Activated CD4-positive, alpha-beta T cell treated with anti-CD3 and anti-CD28 coated beads, Interleukin-2, amount 50 U/mL, for 16 hours (primary cell): ENCODE measurements around the gene KAZN.
A peak's percentile ranks its signal among the peaks of the same experiment; 100 is the strongest.
"Not testable (repeated sequence)": the region's sequence is repeated elsewhere in the genome, so short reads cannot be mapped to it uniquely, and the experiment has no call there.

Experiments
- DNase-seq: peaks from one replicate; pipeline ENCODE4 v3.0.0-alpha.2; 2020

KAZN gene

DNA sequence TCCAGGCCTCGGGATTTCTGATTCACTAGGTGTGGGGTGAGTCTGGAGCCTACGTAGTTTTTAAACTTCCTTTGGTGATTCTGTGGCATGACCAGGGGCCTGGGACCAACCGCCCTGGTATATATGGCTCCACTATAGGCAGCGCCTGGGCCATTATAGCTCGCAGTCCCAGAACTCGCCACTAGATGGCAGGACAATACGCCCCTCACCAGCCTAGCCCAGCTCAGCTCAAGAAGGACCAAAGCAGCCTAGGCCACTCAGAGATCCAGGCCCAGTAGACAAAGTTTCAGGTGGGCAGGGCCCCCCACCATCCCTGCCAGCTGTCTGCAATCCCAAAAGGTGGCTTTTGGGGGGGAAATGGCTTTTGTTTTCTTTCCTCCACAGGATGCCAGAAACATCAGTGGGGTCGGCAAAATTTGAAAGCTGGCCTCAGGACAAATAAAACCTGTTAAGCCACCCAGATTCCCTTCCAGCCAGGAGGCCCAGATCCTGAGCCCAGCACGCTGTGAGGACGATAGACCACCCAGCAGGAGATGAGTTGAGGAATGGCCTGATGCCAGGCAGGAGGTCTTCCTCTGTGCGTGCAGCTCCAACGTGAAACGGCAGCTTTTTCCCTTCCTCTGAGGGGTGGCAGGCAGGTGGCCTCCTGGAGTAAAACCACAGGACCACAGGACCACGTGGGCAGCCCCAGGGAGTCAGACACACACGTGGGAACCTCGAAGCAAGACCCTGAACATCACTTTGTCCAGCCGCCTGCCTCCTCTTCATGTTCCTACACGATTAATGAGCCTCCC lies 530.2 kb downstream of the KAZN start:
- peak; percentile 74 for DNase-seq

DNA sequence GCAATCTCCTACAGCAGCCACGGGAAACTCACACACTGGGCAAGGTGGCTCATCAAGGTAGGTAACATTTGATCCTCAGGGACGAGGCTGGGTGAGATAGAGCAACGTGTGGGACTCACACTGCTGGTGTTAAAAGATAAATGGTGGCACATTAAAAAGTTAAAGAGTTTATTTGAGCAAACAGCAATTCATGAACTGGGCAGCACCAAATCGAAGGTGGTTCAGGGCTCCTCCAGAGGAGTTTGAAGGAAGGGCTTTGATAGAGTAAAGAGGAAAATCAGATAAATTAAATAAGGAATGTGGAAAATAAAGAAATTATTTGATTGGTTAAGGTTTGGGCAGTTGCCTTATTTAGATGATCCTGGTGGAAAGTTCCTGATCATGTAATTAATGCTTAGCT lies 531.5 kb downstream of the KAZN start:
- DNase-seq = no peak

DNA sequence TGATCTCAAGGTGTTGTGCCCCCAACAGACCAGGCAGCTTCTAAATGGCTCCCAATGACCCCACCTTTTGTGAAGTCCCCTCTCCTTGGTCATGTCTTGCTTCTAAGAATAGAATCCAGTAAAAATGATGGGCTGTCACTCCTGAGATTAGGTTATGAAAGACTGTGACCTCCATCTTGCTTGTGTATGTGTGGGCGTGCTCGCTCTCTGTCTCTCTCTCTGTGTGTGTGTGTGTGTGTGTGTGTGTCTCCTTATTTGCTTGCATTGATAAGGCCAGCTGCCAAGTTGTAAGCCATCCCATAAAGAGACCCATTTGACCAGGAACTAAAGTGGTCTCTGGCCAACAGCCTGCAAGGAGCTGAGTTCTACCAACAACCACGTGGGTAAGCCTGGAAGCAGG lies 532.1 kb downstream of the KAZN start:
- no peak for DNase-seq

DNA sequence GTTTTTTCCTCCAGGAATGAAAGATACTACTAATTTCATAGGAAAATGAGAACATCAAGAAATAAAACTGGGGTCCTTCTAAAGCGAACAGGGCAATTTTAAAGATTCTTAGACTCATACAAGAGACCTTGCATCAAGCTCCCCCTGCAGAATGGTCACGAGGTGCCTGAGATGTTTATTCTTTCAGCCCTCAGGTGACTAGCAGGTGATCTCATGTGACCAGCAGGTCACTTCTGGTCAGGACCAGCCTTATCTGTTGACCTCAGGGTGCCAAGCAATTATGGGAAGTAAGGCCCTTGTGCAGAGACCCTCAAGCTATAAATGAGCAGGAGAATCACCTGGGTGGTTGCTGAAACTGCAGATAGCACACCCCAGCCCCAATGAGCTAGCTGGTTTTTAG lies 534.5 kb downstream of the KAZN start:
- DNase-seq = no peak

DNA sequence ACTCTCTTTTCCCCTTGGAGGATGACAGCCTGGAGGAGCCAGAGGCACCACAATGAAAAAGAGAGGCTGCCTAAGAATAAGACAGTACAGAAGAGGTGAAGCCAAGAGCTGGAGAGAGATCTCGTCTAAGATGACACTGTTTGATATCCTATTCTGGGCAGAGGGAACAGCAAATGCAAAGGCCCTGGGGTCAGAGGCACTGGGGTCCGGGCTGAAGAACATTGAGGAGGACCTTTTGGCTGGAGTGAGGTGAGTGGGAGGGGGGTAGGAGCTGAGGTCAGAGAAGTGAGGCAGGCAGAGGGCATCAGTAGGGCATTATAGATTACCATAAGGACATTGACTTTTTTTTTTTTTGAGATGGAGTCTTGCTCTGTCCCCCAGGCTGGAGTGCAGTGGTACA lies 535.8 kb downstream of the KAZN start:
- no peak for DNase-seq

DNA sequence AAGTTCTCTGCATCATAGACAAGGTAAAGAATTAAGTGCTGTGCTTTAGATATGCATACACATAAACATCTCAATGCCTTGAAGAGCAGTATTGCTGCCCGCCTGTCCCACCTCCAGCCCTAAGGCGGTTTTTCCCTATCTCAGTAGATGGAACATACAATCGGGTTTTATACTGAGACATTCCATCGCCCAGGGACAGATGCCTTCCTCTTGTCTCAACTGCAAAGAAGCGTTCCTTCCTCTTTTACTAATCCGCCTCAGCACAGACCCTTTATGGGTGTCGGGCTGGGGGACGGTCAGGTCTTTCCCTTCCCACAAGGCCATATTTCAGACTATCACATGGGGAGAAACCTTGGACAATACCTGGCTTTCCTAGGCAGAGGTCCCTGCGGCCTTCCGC lies 537.1 kb downstream of the KAZN start:
- not testable (repeated sequence) for DNase-seq

DNA sequence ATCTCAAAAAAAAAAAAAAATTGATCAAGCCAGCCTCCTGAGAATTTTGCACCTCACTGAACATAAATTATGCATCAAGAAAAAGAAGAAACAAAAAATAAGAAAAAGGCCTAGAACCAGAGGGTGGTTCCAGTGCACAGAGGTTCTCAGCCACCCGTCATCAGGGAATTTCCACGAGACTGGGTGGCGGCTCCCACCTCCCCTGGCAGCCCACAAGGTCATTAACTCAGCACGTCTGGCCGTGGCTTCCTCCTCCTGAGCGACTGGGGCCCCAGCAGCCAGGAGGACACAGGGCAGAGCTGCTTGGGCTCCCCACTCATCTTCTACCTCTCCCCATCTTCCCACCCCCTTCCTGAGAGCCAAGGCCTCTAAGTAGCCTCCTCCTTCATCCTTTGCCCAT lies 539.3 kb downstream of the KAZN start:
- DNase-seq = no peak

DNA sequence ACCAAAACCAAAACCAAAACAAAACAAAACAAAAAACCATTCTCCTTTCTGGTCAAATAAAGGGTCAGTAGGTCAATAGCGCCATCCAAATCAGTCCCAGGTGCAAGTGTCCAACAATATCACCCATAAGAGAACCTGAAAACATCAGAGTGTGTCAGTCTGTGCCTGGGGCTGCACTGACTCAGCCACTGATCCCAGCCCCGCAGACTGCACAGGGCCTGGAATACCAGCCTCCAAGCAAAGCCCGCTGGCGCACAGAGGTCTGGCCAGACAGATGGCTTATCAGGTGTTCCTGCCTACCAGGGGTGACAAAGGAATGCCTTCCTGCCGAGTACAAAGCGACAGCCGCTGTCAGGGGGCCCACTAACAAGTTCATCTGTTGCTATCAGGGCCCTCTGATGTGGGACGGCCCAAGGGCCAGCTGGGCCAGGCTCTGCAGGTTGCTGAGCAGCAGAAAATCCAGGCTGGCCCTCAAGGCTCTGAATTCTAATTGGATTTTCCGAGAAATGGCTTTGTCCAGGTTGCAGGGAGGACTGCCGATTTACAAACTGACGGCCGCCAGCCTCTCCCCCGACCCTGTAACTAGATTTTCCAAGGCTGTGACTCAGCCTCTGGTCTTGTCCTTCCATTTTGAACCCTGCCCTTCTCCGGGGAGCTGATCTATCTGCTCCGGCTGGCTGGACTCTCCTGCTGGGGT lies 541.3 kb downstream of the KAZN start:
- DNase-seq = no peak

DNA sequence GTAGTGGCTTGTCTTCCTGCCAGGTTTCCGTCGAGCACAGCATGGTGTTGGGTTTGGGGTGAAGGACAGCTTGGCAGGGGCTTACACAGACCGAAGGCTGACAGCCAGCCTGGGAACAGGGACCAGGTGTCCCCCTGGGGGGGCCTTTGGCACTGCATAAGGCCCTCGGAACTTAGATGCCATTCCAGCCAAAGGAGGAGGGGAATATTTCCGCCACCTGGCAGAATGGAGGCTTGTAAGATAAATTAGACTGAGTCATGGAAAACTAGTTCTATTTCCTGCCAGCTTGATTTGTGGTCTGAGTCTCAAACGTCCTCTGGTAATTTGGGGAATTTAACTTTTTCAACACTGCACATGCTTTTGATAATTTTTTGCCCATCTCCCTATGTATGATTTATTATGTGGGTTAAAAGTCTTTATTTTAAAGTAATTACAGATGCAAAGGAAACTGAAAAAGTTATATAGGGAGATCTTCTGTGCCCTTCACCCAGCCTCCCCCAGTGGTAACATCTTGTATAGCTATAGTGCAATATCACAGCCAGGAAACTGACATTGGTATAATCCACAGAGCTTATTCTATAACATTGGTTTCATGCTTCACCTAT lies 543.6 kb downstream of the KAZN start:
- no peak for DNase-seq

DNA sequence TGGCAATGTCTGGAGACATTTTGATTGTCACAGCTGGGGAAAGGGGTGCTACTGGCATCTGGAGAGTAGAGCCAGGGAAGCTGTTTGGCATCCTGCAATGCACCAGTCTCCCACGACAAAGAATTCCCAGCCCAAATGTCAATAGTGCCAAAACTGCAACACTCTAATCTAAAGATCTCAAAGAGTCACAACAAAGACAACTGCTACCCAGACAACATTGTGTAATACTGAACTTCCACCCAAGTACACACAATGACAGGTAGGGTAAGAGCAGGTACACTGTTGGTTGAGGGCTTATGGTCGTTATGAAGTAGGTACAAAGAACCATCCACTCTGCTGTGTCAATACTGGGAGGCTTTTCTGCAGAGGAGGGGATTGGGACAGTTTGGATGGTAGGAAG lies 546.8 kb downstream of the KAZN start:
- no peak for DNase-seq

DNA sequence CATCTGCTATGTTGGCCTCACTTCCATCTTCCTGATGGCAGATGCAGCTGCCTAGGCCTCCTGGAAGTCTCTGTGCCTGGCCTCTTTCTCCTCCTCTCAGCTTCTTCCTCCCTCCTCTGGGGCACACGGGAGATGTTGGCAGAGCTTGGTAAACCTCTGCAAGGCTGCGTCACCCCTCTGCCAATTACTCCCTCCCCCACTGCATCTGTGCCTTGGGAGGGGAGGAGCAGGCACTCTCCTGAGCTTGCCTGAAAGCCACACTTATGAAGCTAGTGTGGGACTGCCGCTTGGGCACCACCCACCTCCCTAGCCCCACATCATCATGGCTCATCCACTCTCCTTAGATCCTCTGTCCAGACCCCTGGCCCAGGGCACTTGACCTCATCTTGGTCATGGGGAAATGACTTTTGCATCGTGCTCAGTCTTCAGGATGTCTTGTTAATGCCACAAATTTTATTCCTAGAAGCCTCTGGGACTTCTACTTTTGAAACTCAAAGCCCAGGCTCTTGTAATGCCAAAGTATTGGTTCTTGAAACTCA lies 547.7 kb downstream of the KAZN start:
- DNase-seq = no peak

DNA sequence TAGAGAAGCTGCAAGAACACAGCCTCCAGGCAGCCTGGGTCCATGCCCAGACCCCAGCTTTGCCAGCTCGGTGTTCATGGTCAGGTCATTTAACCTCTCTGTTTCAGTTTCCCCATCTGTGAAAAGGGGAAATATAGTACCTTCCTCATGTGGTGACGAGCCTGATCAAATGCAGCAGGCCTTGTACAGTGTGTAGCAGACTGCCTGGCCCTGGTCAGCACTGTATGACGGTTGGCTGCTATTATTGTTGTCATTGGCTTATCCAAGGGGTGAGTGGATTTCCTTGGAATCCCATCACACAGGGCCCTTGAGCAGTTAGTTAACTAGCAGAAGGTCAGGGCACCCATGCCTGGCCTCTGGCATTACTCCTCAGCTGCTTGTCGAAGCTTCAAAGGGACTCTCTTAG lies 548.5 kb downstream of the KAZN start:
- no peak for DNase-seq

DNA sequence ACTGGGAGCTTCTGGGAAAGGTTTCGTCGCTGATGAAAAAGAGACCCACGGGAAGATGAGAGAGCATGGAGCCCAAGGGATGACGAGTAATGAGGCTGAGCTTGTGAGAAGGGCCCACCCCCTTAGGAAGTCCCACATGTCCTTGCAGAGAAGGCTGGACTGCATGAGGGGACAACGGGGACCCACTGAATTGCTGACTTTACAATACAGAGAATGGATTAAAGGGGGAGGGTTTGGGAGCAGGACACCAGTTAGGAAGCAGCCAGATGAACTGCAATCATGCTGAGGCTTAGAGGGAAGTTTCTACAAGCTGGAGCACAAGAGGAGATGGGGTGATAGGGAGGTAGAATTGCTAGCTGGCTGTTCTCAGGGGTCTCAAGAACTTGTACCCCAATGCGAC lies 549.5 kb downstream of the KAZN start:
- no peak for DNase-seq

DNA sequence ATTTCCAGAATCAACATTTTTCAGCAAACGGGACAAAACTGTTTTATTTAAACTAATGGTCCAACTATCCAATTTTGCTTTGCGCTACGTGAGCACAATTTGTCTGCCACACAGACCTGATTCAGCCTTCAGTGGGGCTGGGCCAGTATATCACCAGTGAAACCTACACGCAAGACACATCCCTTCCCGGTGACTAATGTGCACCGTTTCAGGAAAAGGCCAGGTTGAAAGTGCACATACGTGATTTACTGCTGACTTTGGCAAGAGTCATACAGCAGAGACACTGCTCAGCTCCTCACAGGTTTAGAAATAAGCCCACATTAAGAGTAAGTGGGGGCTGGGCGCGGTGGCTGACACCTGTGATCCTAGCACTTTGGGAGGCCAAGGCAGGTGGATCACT lies 550.0 kb downstream of the KAZN start:
- no peak for DNase-seq

DNA sequence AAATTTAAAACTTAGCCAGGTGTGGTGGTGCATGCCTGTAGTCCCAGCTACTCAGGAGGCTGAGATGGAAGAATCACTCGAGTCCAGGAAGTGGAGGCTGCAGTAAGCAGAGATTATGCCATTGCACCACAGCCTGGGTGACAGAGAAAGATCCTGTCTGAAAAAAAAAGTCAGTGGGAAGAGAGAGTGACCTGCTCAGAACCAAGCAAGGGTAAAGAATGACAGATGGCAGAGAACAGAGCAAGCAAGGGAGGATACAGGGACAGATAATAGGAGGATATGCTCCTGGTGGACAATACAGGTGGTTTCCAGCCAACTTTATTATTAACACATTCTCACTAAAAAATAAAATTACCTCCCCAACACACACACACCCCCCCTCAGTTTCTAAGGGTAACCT lies 550.5 kb downstream of the KAZN start:
- DNase-seq = no peak

DNA sequence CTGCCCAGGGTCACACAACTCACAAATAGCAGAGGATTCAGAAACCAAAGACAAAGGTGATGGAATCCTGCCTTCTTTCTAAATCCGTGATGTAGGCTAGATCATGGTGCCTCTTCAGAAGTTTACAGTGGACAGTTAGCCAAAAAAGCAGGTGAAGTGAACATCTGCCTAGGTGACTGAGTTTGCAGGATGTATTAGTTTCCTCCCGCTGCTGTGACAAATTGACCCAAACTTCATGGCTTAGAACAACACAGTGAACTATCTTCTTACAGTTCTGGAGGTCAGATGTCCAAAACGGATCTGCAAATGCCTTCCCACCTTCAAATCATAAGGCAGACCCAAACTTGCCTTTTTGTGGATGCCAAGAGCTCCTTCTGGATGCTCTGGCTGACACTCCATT lies 551.9 kb downstream of the KAZN start:
- no peak for DNase-seq

DNA sequence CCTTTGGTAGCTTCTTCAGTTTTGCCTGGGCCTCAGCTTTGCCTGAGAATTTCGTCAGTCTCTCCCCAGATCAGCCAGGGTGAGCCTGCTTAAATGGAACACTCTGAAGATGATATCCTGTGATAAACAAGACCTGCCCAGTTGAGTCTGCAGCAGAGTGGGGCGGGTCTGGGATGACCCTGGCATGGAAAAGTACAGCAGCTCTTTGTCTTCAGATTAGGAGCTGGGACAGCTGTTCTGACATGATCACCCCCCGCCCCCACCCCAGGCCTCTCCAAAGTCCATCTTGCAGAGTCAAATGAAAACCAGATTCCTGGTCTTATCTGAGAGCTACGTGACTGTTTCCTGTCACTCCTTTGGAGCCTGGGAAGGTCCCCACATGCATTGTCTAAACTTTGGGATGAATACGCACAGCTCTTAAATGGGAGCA lies 552.9 kb downstream of the KAZN start:
- DNase-seq = no peak

DNA sequence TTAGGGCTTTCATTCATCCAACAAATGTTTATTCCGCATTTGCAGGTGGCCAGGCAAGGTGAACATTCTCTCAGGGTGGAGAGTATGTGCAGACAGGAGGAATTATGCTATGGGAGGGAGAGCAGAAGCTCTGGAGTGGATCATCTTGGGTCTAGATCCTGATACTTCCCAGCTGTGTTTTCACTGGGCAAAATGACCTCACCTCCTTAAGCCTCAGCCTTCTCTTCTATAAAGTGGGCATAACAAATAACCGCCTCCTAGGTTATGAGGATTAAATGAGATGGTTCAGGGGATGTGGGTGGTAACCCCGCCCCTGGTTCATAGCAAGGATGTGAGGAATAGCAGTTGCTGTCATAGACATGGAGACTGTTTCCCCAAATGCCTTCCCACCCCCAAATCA lies 553.4 kb downstream of the KAZN start:
- no peak for DNase-seq

DNA sequence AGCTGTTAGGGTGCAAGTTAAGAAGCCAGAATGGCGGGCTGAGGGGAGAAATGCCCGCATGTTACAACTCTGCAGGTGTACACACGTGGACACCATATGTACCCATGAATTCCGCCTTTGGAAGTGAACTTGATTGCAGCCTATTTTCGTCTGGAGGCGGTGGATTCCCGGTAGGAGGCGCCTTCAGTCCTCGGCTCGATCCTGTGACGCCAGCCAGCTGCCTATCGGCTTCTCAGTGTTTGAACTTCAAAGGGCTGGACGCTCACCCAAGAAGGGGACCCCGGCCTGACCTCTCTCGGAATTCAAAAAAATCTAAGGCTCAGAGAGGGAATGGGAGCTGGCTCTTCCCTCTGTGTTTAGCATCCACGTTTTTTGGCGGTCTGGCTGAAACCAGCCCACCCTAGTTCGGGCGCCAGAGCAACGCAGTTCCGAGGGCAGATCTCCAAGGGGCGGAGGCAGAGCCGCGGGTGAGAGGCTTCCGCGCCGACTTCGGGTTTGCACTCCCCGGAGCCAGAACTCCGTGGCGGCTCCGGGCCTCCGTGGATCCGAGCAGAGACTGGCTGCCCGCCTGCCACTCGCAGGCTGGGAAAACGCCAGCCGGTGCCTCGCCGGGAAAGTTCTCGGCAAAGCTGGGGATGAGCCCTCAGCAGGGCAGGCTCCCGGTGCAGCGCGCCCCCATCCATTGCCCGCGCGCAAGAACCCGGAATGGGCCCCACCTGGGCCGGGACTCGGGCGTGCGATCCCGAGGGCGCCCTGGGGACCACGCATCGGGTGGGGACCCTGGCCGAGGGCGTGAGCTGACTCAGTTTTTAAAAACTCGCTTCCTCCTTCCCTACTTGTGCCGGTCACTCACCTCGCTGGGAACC lies 554.1 kb downstream of the KAZN start:
- DNase-seq = peak; percentile 12

DNA sequence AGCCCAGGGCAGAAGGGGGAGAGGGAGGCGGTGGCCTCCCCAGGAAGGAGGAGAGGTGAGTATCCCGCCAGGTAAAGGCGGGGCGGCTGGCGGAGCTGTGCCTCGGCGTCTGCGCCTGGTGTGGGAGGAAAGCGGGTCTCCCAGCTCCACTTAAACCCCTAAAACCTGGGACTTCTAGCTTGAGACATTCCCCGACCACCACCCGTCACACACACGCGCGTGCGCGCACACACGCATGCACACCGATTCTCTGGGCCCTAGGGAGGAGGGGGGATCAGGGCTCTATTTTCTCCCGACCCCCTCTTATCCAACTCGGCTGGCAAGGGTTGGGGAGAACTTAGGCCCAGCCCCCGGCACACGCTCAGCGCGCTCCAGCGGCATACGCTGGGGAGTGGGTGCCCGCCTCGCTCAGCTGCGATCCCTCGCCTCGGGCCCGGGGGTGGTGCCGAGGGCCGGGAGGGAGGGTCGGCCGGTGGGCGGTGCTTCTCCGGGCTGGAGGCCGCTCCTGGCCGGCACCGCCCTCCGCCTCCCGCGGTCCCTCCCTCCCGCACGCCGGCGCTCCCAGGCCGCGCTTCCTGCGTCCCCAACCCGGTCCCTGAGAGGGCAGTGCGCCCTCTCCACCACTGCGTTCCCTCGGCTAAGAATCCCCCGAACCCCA lies 554.8 kb downstream of the KAZN start, which contains the start of gene TMEM51:
TSS of gene TMEM51 (plus strand) at position 564 of the 658 bp plus-strand sequence. CDS start 61,341 bp downstream, outside the sequence.
- no peak for DNase-seq

DNA sequence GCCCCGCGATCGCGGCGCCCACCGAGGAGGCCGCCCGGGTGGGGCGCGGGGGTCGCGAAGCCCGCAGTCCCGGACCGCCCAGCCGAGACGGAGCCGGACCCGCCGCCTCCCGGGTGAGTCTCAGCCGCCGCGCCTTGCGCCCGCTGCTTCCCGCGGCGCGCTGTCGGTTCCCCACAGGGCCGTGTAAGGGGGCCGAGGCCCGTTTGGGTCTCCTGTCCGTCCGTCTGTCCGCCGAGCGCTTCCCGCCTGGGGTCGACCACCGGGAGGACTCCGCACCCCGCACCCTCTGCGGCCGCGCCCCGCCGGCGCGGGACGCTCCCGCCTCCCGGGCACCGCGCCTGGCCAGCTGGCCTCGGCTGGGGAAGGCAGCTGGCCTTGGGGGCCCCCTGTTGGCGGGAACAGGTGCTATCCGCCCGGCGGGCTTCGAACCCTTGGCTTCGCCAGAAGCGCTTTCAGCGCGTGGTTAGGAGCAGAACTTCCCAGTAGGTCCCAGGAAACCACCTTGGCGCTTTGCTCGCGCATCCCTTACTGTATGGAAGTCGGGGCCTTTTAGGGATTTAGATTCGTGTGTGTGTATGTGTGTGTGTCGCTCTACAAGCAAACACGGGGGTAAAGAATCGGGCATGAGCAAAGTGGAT lies 555.5 kb downstream of the KAZN start:
- DNase-seq = peak; percentile 27
